Smooth muscle cell (in vitro differentiated cells): ENCODE measurements around the gene PSAT1. TPM values are rescaled to one million over a fixed set of nuclear protein-coding genes. Genes with fewer than 3 reads are reported as not detected.

ENCODE experiments used
- DNase-seq: peaks from one replicate; lab custom pipeline; 2025; ENCODE audit not compliant: unreplicated experiment; lab: John Stamatoyannopoulos, UW
- H2AFZ ChIP-seq: fragments of 200-600 bp; sonication (generic); 2 replicates; pipeline ENCODE4 v1.6.0; 2016; ENCODE audit warnings: antibody characterized with exemption, low read depth, mild to moderate bottlenecking
- H3F3A ChIP-seq: fragments of 200-600 bp; sonication (generic); 2 replicates; pipeline ENCODE4 v1.6.0; 2017; ENCODE audit warnings: antibody characterized with exemption, low read depth
- H3K27ac ChIP-seq: fragments of 200-600 bp; sonication (generic); 2 replicates; pipeline ENCODE4 v1.5.1; 2016; ENCODE audit warnings: low read depth, mild to moderate bottlenecking
- H3K27me3 ChIP-seq: fragments of 200-600 bp; sonication (generic); 2 replicates; pipeline ENCODE4 v1.6.1; 2016; ENCODE audit warnings: low read depth, mild to moderate bottlenecking
- H3K36me3 ChIP-seq: fragments of 200-600 bp; sonication (generic); 2 replicates; pipeline ENCODE4 v1.5.1; 2016; ENCODE audit warnings: low read depth
- H3K4me1 ChIP-seq: fragments of 200-600 bp; sonication (generic); 2 replicates; pipeline ENCODE4 v1.5.1; 2016; ENCODE audit warnings: low read depth
- H3K4me2 ChIP-seq: fragments of 200-600 bp; sonication (generic); 2 replicates; pipeline ENCODE4 v1.6.0; 2016; ENCODE audit warnings: mild to moderate bottlenecking
- H3K4me3 ChIP-seq: fragments of 200-600 bp; sonication (generic); 2 replicates; pipeline ENCODE4 v1.5.1; 2016; ENCODE audit warnings: mild to moderate bottlenecking
- H3K79me2 ChIP-seq: fragments of 200-600 bp; sonication (generic); 2 replicates; pipeline ENCODE4 v1.6.0; 2016; ENCODE audit warnings: low read depth, mild to moderate bottlenecking
- H3K9ac ChIP-seq: fragments of 200-600 bp; sonication (generic); 2 replicates; pipeline ENCODE4 v1.6.0; 2016; ENCODE audit warnings: low read depth
- H3K9me3 ChIP-seq: fragments of 200-600 bp; sonication (generic); replicated peaks from 2 replicates; pipeline ENCODE4 v1.5.1; 2016; ENCODE audit warnings: low read depth
- H4K20me1 ChIP-seq: fragments of 200-600 bp; sonication (generic); 2 replicates; pipeline ENCODE4 v1.6.0; 2016; ENCODE audit warnings: low read depth
- WGBS: methylation state at CpG from one replicate; pipeline ENCODE4 v1.1.7; 2016; ENCODE audit warnings: low lambda C conversion rate; 5-methylcytosine and 5-hydroxymethylcytosine counted together
- polyA plus RNA-seq: library from polyadenylated mRNA; unstranded; fragments of >200 nt; fragmentation: Nextera tagmentation; extraction: Ambion mirVana; gene quantifications from 2 replicates; pipeline ENCODE4 v1.2.1, GENCODE V29; 2016
- total RNA-seq: library from RNA; depleted of rRNA; stranded (reverse); fragments of >200 nt; gene quantifications from 2 replicates; pipeline ENCODE4 v1.2.3, GENCODE V29; 2014
- TF ChIP-seq, protein P1 (sequence below): fragments of 200-600 bp; sonication (generic); IDR thresholded peaks from 2 replicates; pipeline ENCODE4 v1.5.1; 2017; ENCODE audit warnings: borderline replicate concordance, mild to moderate bottlenecking, antibody characterized with exemption; ENCODE audit not compliant: insufficient read depth, poor library complexity, severe bottlenecking

PSAT1 gene
- total and polyA plus RNA-seq, 2 experiments from 2014 or later: 70.6 to 85.1 TPM

DNA sequence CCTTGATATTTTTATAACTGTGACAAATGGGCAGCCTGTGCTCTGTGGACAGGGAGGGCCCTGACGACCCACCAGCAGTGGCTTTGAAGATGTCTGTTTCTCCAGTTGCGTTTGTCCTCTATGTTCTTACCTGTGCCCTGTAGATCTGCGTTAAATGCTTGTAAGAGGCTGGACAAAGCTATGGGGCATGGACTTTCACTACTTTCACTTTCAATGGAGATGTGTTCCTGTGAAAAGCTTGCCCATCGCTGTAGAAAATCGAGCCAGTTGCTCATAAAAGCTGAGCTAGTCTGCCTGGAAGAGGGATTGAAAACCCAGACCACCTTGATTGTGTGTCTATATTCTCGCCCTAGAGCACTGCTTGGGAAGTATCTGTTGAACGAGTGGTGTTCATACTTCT lies 74.1 kb downstream of the PSAT1 start:
- Histone ChIP-seq H3K27me3 (no peaks in the 10 kb centered on the region), H3K79me2 (no peaks in the 10 kb centered on the region), H3K36me3 (no peaks in the 10 kb centered on the region), H3K4me3 (no peak overlapping the region), H2AFZ (no peak overlapping the region), H3K9me3 (no peaks in the 10 kb centered on the region), H3K4me1 (no peaks in the 10 kb centered on the region), H3K27ac (no peak overlapping the region), H3K4me2 (no peak overlapping the region), H3K9ac (no peak overlapping the region), H3F3A (no peaks in the 10 kb centered on the region), H4K20me1 (no peaks in the 10 kb centered on the region)
- TF ChIP-seq, protein P1, sequence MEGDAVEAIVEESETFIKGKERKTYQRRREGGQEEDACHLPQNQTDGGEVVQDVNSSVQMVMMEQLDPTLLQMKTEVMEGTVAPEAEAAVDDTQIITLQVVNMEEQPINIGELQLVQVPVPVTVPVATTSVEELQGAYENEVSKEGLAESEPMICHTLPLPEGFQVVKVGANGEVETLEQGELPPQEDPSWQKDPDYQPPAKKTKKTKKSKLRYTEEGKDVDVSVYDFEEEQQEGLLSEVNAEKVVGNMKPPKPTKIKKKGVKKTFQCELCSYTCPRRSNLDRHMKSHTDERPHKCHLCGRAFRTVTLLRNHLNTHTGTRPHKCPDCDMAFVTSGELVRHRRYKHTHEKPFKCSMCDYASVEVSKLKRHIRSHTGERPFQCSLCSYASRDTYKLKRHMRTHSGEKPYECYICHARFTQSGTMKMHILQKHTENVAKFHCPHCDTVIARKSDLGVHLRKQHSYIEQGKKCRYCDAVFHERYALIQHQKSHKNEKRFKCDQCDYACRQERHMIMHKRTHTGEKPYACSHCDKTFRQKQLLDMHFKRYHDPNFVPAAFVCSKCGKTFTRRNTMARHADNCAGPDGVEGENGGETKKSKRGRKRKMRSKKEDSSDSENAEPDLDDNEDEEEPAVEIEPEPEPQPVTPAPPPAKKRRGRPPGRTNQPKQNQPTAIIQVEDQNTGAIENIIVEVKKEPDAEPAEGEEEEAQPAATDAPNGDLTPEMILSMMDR: no peak
- DNase-seq: no peak
- 93% methylated on average over 7 of the region's 7 CpGs for WGBS

- Histone ChIP-seq H3F3A (no peaks in the 10 kb centered on the region), H3K9me3 (no peaks in the 10 kb centered on the region), H3K9ac (no peak overlapping the region), H2AFZ (no peak overlapping the region), H4K20me1 (no peaks in the 10 kb centered on the region), H3K4me3 (no peak overlapping the region), H3K27ac (no peak overlapping the region), H3K4me1 (no peaks in the 10 kb centered on the region), H3K4me2 (no peak overlapping the region), H3K27me3 (no peaks in the 10 kb centered on the region), H3K79me2 (no peaks in the 10 kb centered on the region), H3K36me3 (no peaks in the 10 kb centered on the region)
- WGBS: 88% methylated on average over 7 of the region's 7 CpGs
- no peak for DNase-seq
- TF ChIP-seq, protein P1: no peak
Measured at GRCh38 chr9:78371981-78372380, 75.1 kb downstream of the PSAT1 start.

Other genes starting within 250 kb of the PSAT1 start
- gene CEP78, start 61.0 kb upstream of the PSAT1 start, total RNA-seq: 25.4 and 28.3 TPM in 2 replicates
- 7.9 and 8.2 TPM in 2 replicates for gene CEP78, start 61.0 kb upstream of the PSAT1 start, polyA plus RNA-seq